ENCODE results near the gene BCDIN3D.

The BCDIN3D gene

DNA sequence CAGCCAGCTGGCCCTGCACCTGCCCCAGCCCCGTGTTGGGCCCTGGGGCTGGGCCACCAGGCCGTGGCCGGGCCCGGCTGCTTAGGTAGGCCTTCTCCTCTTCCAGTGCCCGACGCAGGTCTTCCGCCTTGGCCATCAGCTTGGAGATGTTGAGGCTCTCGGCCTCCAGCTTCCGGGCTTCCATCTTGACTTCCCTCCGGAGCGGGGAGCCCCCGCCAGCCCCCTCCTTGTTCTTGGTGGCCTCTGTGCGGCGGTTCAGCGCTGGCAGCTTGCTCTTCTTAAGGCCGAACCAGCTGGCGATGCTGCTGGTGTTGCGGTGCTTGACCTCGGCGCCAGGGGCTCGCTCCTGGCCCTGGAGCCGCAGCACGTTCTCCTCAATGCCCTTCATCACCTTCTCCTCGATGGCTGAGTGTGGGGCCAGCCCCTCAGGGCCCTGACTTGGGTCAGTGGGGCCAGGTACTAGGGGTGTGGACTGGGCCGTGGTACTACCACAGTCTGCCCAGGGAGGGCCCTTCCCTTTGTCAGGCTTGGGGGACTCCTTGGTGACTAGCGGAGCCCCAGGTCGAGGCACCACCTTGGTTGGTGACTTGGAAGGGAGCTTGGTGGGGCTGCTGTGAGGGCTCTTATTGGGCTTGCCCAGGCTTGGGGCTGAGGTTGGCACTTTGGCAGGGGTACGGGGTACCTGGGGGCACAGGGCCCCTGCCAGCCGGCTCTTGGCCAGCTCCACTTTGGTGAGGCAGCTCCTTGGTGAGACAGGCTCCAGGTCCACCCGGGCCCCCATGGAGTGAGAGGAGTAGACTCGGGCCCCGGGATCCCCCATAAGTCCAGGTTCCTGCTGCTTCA is 47.9 kb downstream of the BCDIN3D start:
- DNase-seq = no peak

DNA sequence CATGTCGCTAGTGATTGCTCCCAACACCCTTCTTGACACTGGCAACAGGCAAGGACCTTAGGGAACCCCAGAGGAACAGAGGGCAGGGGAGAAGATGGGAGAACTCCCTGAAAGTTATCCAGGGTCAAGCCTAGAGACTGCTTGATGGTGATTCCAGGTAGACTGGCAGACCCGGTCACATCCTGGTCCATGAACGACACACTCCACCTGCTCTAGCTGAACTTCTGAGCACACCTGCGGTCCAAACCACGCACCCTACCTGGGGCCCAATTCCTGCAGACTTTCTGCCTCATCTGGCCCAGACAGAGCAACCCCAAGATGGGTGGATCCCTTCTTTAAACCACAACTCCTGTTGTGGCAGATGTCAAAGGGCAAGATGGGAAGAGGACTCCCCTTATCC is 48.9 kb downstream of the BCDIN3D start:
- DNase-seq = no peak

DNA sequence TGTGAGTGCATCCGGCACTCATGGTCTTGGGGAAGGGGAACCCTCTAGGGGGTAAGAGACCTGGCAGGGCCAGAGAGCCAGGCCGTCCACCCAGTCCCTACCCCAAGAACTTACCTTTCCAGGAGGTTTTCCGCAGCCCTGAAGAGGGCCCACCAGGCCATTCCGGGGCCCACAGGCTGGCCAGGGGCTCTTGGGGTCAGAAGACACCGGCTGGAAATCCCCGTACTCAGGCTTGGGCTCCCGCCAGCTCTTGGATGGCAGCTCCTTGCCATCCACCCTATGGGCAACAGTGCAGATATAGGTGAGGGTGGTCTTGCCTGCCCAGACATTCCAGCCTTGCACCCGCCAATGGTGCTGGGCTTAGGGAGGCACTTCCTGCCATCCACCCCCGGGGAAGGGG is 49.3 kb downstream of the BCDIN3D start:
- no peak for DNase-seq

DNA sequence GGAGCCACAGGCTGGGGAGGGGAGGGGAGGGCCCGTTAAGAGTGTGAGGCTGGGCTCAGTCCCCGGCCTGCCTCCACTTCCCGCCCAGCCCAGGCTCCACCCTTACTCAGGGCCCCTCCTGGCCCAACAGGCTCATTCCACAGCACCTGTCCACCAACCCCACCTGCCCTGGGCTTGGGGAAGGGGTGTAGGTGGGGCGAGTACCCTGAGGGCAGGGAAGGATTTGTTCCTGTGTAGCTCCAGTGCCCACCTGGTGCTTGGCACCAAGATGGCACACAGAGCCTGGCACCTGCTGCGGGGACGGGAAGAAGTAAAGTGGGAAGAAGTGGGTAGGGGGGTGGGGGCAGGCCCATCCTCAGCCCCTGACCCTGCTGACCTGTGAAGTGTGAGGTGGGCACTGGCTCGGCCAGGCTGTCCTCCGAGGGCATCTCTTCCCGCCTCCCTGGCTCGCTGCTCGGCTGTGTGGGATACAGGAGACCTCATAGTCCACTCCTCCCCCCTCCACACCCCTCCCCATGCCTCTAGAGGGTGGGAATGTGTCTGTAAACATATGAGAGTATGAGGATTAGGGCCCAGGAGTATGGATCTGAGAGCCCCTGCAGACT is 49.8 kb downstream of the BCDIN3D start:
- no peak for DNase-seq

DNA sequence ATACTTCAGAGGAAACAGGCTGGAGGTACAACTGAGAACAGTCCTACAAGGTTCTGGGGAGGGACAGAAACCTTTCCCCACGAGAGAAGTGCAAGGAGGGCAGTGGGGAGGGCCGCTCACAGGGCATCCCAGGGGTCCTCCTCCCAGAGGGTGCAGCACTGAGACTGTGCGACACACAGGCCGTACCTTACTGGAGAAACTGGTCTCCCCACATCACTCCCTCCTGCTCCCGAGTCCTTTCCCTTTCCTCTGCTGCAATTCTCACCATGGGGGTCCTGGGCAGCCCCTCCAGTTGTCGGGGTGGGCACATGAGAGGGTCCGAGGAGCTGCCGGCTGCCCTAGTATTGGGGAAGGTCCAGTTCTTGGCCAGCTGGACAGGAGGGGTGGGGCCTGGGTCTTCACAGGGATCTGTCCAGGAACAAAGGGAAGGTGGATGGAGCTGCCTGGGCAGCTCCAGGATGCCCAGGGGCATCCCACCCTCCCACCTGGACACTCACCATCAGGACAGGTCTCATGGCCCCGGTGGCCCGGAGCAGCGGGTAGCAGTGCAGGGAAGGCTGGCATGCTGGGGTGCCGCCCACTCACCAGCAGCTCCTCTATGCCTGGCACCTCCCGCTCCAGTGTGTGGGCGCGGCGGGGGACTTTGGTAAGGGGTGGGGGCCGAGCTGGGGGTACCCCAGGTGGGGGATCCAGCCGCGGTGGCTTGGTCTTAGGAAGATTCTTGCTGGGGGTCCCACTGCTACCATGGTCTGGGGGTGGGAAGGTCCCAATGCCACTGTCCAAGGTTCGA is 50.5 kb downstream of the BCDIN3D start:
- DNase-seq = no peak

DNA sequence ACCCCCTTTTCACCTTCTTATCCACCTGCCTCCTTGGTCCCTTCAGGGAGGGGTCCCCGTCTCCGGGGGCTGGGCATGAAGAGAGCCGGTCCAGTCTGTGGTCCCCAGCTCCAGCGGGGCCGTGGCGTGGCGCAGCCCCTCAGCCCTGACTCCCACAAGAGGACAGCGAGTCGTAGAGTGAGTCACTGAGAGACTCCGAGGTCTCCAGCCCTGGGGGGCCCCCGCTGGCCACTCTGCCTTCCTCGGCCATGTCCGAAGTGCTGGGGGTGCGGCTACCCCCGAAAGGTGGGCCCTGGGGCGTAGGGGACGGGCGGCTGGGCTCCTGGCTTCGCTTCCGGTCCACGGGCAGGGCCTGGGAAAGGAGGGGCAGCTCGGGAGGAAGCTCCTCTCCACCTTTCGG is 51.2 kb downstream of the BCDIN3D start:
- no peak for DNase-seq

DNA sequence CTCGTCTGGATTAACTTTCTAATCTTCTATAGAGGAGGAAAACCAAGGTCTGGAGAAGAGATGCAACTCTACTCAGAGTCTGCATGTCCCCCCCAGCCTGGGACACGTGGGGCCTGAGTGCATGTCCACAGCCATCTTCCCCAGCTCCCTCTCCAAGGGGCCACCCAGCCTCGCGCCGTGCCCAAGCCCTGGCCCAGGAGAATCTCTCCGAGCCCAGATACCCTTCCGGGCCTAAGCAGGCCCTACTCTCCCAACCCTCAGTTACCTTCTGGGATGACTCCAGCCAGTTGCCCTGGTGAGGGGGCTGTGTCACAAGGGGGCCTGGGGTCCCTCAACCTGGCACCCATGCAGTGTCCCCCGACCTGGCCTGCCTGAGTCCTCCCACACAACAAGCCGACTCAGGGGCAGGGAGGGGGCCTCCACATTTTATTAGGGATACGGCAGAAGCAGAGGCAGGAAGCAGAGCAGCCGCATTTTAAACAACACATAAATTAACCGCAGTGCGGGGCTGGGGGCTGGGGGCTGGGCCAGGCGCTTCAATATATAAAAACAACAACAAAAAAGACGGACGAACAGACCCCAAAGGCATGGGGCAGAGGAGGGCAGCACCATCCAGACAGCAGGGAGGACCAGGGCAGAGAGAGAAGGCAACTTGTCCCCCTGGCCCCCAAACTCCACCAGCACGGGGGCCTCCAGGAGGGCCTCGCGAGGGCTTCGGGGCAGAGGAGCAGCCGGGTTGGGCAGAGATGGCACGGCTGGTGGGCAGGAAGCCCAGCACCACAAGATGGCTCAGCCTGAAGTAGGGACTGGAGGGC is 52.0 kb downstream of the BCDIN3D start:
- no peak for DNase-seq

DNA sequence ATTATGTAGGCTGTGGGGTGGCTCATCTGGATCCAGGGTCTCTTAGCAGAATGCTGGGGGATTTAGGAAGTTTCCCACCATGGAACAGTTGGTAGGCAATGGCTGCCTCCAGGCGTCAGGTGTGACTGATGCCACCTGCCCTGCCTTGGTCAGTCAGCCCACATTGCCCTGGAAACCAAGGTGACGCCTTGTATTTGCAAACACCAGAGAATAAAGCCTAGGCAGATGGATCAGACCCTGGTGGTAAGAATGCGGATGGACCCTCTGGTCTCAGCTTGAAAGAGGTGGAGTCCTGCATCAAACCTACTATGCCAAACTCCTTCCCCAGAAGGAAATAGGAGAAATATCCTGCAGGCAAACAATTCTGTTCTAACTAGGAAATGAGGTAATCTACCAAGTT is 52.9 kb downstream of the BCDIN3D start:
- DNase-seq = no peak

DNA sequence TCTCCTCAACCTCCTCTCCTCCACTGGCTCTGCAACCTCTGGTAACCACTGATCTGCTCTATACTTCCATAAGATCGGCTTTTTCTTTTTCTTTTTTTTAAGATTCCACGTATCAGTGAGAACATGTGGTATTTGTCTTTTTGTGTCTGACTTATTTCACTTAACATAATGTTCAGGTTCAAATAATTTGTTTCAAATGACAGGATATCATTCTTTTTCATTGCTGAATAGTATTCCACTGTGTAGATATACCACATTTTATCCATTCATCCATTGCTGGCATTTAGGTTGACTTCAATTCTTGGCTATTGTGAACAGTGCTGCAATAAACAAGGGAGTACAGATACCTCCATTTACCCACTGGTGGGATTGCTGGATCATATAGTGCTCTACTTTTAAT is 55.2 kb downstream of the BCDIN3D start:
- DNase-seq = no peak
